HepG2 (cell line): ENCODE measurements around the gene VCAM1. TPM values are rescaled to one million over a fixed set of nuclear protein-coding genes. Genes with fewer than 3 reads are reported as not detected.

Source experiments
- ATAC-seq: fragments of 200-7000 bp; cut with Tn5 transposase; 3 replicates; pipeline ENCODE4 v1.9.1; 2020; ENCODE audit warnings: mild to moderate bottlenecking, moderate library complexity
- BruUV-seq: library from RNA; stranded (reverse); fragments of 400-500 nt; replicated peaks from 2 replicates; lab custom pipeline; 2021; lab: Mats Ljungman, UMichigan
- CTCF ChIA-PET: fragments of 300-600 bp; formaldehyde crosslinking; extraction: SDS; loops from one replicate; lab custom pipeline; 2021; ENCODE audit warnings: low total read pairs, inconsistent platforms, low intra/inter-chr PET ratio; lab: Yijun Ruan, JAX
- POLR2A ChIA-PET: fragments of 350-600 bp; sonication (Branson Sonifier 250); formaldehyde crosslinking; loops from one replicate; lab custom pipeline; 2020; ENCODE audit warnings: antibody characterized with exemption, inconsistent platforms; lab: Yijun Ruan, JAX
- DNase-seq: peaks from one replicate; pipeline ENCODE4 v3.0.0-alpha.2; 2015; ENCODE audit warnings: low spot score
- FAIRE-seq: peaks from 3 replicates; lab custom pipeline; 2011; peaks lifted over from hg19 to GRCh38; lab: Jason Lieb, UNC
- H2AFZ ChIP-seq: one replicate; pipeline ENCODE4 v1.6.1; 2011; ENCODE audit warnings: low read length, inconsistent platforms
- H3K27ac ChIP-seq: fragments of 300-600 bp; 3 replicates; pipeline ENCODE4 v1.8.0; 2011; ENCODE audit warnings: mixed run types, mild to moderate bottlenecking, mixed read lengths, low read length, inconsistent platforms; ENCODE audit not compliant: insufficient read depth; ENCODE audit errors: extremely low read length
- H3K27me3 ChIP-seq, 2 experiments: fragments of 200-600 bp in 1 of 2; 2 replicates in 1 of 2; 3 replicates in 1 of 2; pipeline versions ENCODE4 v1.6.0 to v1.8.0; 2011; ENCODE audit warnings: low read length in 2 of 2, mild to moderate bottlenecking in 2 of 2, moderate library complexity in 2 of 2, inconsistent platforms in 1 of 2; ENCODE audit not compliant: insufficient read depth in 2 of 2, control insufficient read depth in 1 of 2
- H3K36me3 ChIP-seq, 2 experiments: fragments of 200-600 bp in 1 of 2; replicated peaks in 1 of 2; 2 replicates in 1 of 2; 3 replicates in 1 of 2; pipeline versions ENCODE4 v1.5.1 to v1.8.0; 2011; ENCODE audit warnings: low read length in 2 of 2, inconsistent platforms in 1 of 2; ENCODE audit not compliant: insufficient read depth in 2 of 2, control insufficient read depth in 1 of 2
- H3K4me1 ChIP-seq: 2 replicates; pipeline ENCODE4 v1.5.1; 2012; ENCODE audit warnings: low read length, inconsistent platforms; ENCODE audit not compliant: insufficient read depth
- H3K4me2 ChIP-seq: 2 replicates; pipeline ENCODE4 v1.6.0; 2011; ENCODE audit warnings: low read depth, low read length, inconsistent platforms
- H3K4me3 ChIP-seq, 3 experiments: fragments of 200-600 bp in 1 of 3; sonication (generic), shearing (Covaris generic) in 1 of 3; replicated peaks in 1 of 3; 2 replicates each; pipeline ENCODE4 v1.5.1; 2011 to 2016; ENCODE audit warnings: low read length in 3 of 3, inconsistent platforms in 2 of 3, low read depth in 2 of 3, mild to moderate bottlenecking in 2 of 3, control low read depth in 1 of 3, mixed read lengths in 1 of 3; ENCODE audit not compliant: insufficient read depth in 1 of 3
- H3K79me2 ChIP-seq: one replicate; pipeline ENCODE4 v1.6.1; 2011; ENCODE audit warnings: low read length, inconsistent platforms; ENCODE audit not compliant: insufficient read depth
- H3K9ac ChIP-seq: 2 replicates; pipeline ENCODE4 v1.6.0; 2011; ENCODE audit warnings: mild to moderate bottlenecking, low read depth, low read length, inconsistent platforms; ENCODE audit not compliant: insufficient read depth
- H3K9me3 ChIP-seq: 2 replicates; pipeline ENCODE4 v1.5.1; 2012; ENCODE audit warnings: mild to moderate bottlenecking, low read length
- H4K20me1 ChIP-seq: 2 replicates; pipeline ENCODE4 v1.6.0; 2011; ENCODE audit warnings: inconsistent platforms, mild to moderate bottlenecking, low read length, moderate library complexity; ENCODE audit not compliant: insufficient read depth
- CREB3 ChIP-seq: sonication (generic); formaldehyde crosslinking; IDR thresholded peaks from 2 replicates; pipeline ENCODE4 v1.5.0; 2020; ENCODE audit warnings: missing genetic modification reagents
- DBP ChIP-seq: sonication (generic); formaldehyde crosslinking; IDR thresholded peaks from 2 replicates; pipeline ENCODE4 v1.4.0; 2020; ENCODE audit warnings: missing genetic modification reagents; ENCODE audit errors: not compliant biosample characterization
- GABPA ChIP-seq, 2 experiments: IDR thresholded peaks; 2 replicates each; pipeline ENCODE4 v1.6.1; 2011 to 2016; ENCODE audit warnings: low read depth in 2 of 2, low read length in 1 of 2, missing biosample characterization in 1 of 2, missing genetic modification characterization in 1 of 2
- KDM3A ChIP-seq: IDR thresholded peaks from 2 replicates; pipeline ENCODE4 v1.6.1; 2018; ENCODE audit warnings: low read depth, missing compliant biosample characterization
- LBX2 ChIP-seq: sonication (generic); formaldehyde crosslinking; IDR thresholded peaks from 2 replicates; pipeline ENCODE4 v1.5.0; 2020; ENCODE audit warnings: missing genetic modification reagents, mild to moderate bottlenecking, borderline replicate concordance
- MXI1 ChIP-seq: IDR thresholded peaks from 3 replicates; pipeline ENCODE4 v1.6.1; 2012; ENCODE audit warnings: low read depth, low read length, inconsistent platforms, borderline replicate concordance
- RFXAP ChIP-seq: sonication (generic); formaldehyde crosslinking; IDR thresholded peaks from 2 replicates; pipeline ENCODE4 v1.4.0; 2020; ENCODE audit warnings: missing genetic modification reagents, borderline replicate concordance
- SCMH1 ChIP-seq: sonication (generic); formaldehyde crosslinking; IDR thresholded peaks from 2 replicates; pipeline ENCODE4 v1.9.0; 2021; ENCODE audit warnings: missing genetic modification reagents, mild to moderate bottlenecking, borderline replicate concordance
- SIN3A ChIP-seq: IDR thresholded peaks from 2 replicates; pipeline ENCODE4 v1.6.1; 2011; ENCODE audit warnings: low read depth, mild to moderate bottlenecking, control low read depth, low read length, borderline replicate concordance
- TFE3 ChIP-seq: IDR thresholded peaks from 2 replicates; pipeline ENCODE4 v1.6.1; 2016
- TSC22D2 ChIP-seq: sonication (generic); formaldehyde crosslinking; IDR thresholded peaks from 2 replicates; pipeline ENCODE4 v1.5.1; 2020; ENCODE audit warnings: missing genetic modification reagents, mild to moderate bottlenecking, borderline replicate concordance
- ZMAT5 ChIP-seq: sonication (generic); formaldehyde crosslinking; IDR thresholded peaks from 2 replicates; pipeline ENCODE4 v1.5.0; 2020; ENCODE audit warnings: mild to moderate bottlenecking, low read depth, missing genetic modification reagents, borderline replicate concordance
- ZNF350 ChIP-seq: sonication (generic); formaldehyde crosslinking; IDR thresholded peaks from 2 replicates; pipeline ENCODE4 v1.4.0; 2020; ENCODE audit warnings: mild to moderate bottlenecking, low read depth, missing genetic modification reagents, borderline replicate concordance
- ZNF383 ChIP-seq: sonication (generic); formaldehyde crosslinking; IDR thresholded peaks from 2 replicates; pipeline ENCODE4 v1.4.0; 2020; ENCODE audit warnings: missing genetic modification reagents, mild to moderate bottlenecking, borderline replicate concordance
- ZNF468 ChIP-seq: sonication (generic); formaldehyde crosslinking; IDR thresholded peaks from 2 replicates; pipeline ENCODE4 v1.8.0; 2022; ENCODE audit warnings: mild to moderate bottlenecking, moderate library complexity, missing genetic modification reagents
- ZNF558 ChIP-seq: sonication (generic); formaldehyde crosslinking; IDR thresholded peaks from 2 replicates; pipeline ENCODE4 v1.9.0; 2022; ENCODE audit warnings: mild to moderate bottlenecking, missing genetic modification reagents, borderline replicate concordance
- ZNF772 ChIP-seq: sonication (generic); formaldehyde crosslinking; IDR thresholded peaks from 2 replicates; pipeline ENCODE4 v1.5.0; 2020; ENCODE audit warnings: mild to moderate bottlenecking, missing genetic modification reagents
- ZSCAN5A ChIP-seq: sonication (generic); formaldehyde crosslinking; IDR thresholded peaks from 2 replicates; pipeline ENCODE4 v1.8.0; 2022; ENCODE audit warnings: mild to moderate bottlenecking, missing genetic modification reagents, borderline replicate concordance
- WGBS: methylation state at CpG from one replicate; pipeline ENCODE4 v1.1.6; 2017; ENCODE audit warnings: low lambda C conversion rate; 5-methylcytosine and 5-hydroxymethylcytosine counted together
- in situ Hi-C: cut with HindIII; loops from 2 replicates; pipeline ENCODE4 v1.10.0; 2017; ENCODE audit warnings: low pct_unique_long_range_greater_than_20kb; ENCODE audit not compliant: extremely low pct_ligation_motif_present
- intact Hi-C: fragments of 100-400 bp; cut with micrococcal nuclease; formaldehyde crosslinking; loops from one replicate; pipeline ENCODE4 v1.10.0; 2022; ENCODE audit not compliant: unreplicated experiment
- polyA plus RNA-seq, 8 experiments: library from polyadenylated mRNA; depleted of rRNA in 3 of 8; stranded (reverse) in 7 of 8; unstranded in 1 of 8; fragments of >200 nt; fragmentation: Illumina TruSeq in 4 of 8; extraction: Trizol in 4 of 8; gene quantifications; 2 replicates each; pipeline versions ENCODE4 v1.2.1 to v1.2.3, GENCODE V29; 2011 to 2016; ENCODE audit warnings: low read depth in 4 of 8, missing spikeins in 1 of 8, mixed read lengths in 1 of 8; ENCODE audit not compliant: insufficient read depth in 1 of 8
- total RNA-seq, 5 experiments: library from RNA; depleted of rRNA; stranded (reverse); fragments of >200 nt; fragmentation: Illumina TruSeq; extraction: Trizol; gene quantifications; 2 replicates each; pipeline ENCODE4 v1.2.3, GENCODE V29; 2016; ENCODE audit warnings: low read depth in 1 of 5

Gene VCAM1
- total and polyA plus RNA-seq, 2 of the 13 experiments (the other 11 are each of a cell fraction or from before 2014, with no cell fraction given): not detected

GRCh38 chr1:100704473-100704872 lies 15.1 kb upstream of the VCAM1 start:
- TF ChIP-seq ZNF558 (CRISPR knock-in tag): no peak
- TF ChIP-seq KDM3A (CRISPR knock-in tag): no peak
- TF ChIP-seq TFE3 (CRISPR knock-in tag): no peak
- TF ChIP-seq TSC22D2 (CRISPR knock-in tag): no peak
- TF ChIP-seq ZNF772 (CRISPR knock-in tag): no peak
- no peak for TF ChIP-seq ZSCAN5A (CRISPR knock-in tag)
- no peak for TF ChIP-seq SIN3A
- no peak for TF ChIP-seq ZNF350
- TF ChIP-seq ZMAT5: no peak
- TF ChIP-seq MXI1: no peak
- TF ChIP-seq GABPA (IDR thresholded peaks at IDR 0.05; ENCODE audit: low read depth, low read length): no peak
- TF ChIP-seq GABPA (CRISPR knock-in tag; IDR thresholded peaks at IDR 0.05; ENCODE audit: low read depth): no peak
- TF ChIP-seq ZNF468 (CRISPR knock-in tag): no peak
- TF ChIP-seq RFXAP (CRISPR knock-in tag): no peak
- TF ChIP-seq CREB3 (CRISPR knock-in tag): no peak
- TF ChIP-seq DBP (CRISPR knock-in tag): no peak
- TF ChIP-seq SCMH1 (CRISPR knock-in tag): no peak
- no peak for TF ChIP-seq LBX2
- no peak for TF ChIP-seq ZNF383 (CRISPR knock-in tag)
- Histone ChIP-seq H3K9me3 (no peaks in the 10 kb centered on the region), H3K9ac (no peak overlapping the region), H3K4me2 (no peak overlapping the region), H2AFZ (no peak overlapping the region), H3K27ac (no peak overlapping the region), H3K79me2 (no peaks in the 10 kb centered on the region), H4K20me1 (no peaks in the 10 kb centered on the region), H3K4me3 (no peak overlapping the region), H3K4me1 (no peaks in the 10 kb centered on the region), H3K27me3 (no peaks in the 10 kb centered on the region; a peak in 1 of 5 replicates), H3K36me3 (no peaks in the 10 kb centered on the region)
- FAIRE-seq (no peak), DNase-seq (no peak), ATAC-seq (no peak)
- POLR2A ChIA-PET: no interaction called here
- WGBS: 14% methylated on average over 3 of the region's 3 CpGs
- BruUV-seq: no TSS peak
- intact Hi-C loops (no loop called here), in situ Hi-C loops (no loop called here)
- CTCF ChIA-PET: no interaction called here
